Peyer's patch (tissue), 4 donors: ENCODE measurements around the gene MBLAC1. TPM values are rescaled to one million over a fixed set of nuclear protein-coding genes. Genes with fewer than 3 reads are reported as not detected.

ENCODE experiments used
- DNase-seq, 3 donors: peaks; one replicate each; pipeline ENCODE4 v3.0.0-alpha.2; 2017 to 2019
- H3K27ac ChIP-seq, 4 donors: fragments of 200-600 bp; sonication (generic); one replicate each; pipeline ENCODE4 v1.5.1; 2016 to 2019
- H3K27me3 ChIP-seq, 2 donors: fragments of 200-600 bp; sonication (generic); one replicate each; pipeline ENCODE4 v1.5.1; 2019
- H3K36me3 ChIP-seq, 3 donors: fragments of 200-600 bp; sonication (generic); one replicate each; pipeline ENCODE4 v1.5.1; 2016 to 2019
- H3K4me1 ChIP-seq, 4 donors: fragments of 200-600 bp; sonication (generic); one replicate each; pipeline ENCODE4 v1.5.1; 2016 to 2019
- H3K4me3 ChIP-seq, 4 donors: fragments of 200-600 bp; sonication (generic); 1 replicate in 3 of 4; 2 replicates in 1 of 4; pipeline ENCODE4 v1.5.1; 2016 to 2019; ENCODE audit warnings: mild to moderate bottlenecking in 1 of 4
- H3K9me3 ChIP-seq, 4 donors: fragments of 200-600 bp; sonication (generic); one replicate each; pipeline ENCODE4 v1.5.1; 2016 to 2019; ENCODE audit warnings: mild to moderate bottlenecking in 1 of 4
- POLR2A ChIP-seq, 2 donors: fragments of 450-650 bp; IDR thresholded peaks; one replicate each; pipeline ENCODE4 v1.5.1; 2017; ENCODE audit warnings: antibody characterized with exemption in 2 of 2, mild to moderate bottlenecking in 2 of 2, moderate library complexity in 2 of 2
- total RNA-seq, 4 donors: library from RNA; depleted of rRNA; stranded (reverse); fragments of >200 nt; gene quantifications; one replicate each; pipeline ENCODE4 v1.1.0, GENCODE V29; 2016
- TF ChIP-seq, protein P1 (sequence below), 6 experiments: fragments of 450-650 bp in 4 of 6; fragments of 200-600 bp in 2 of 6; sonication (generic) in 1 of 6; IDR thresholded peaks; one replicate each; pipeline ENCODE4 v1.5.1; 2017 to 2019; ENCODE audit warnings: antibody characterized with exemption in 6 of 6, mild to moderate bottlenecking in 3 of 6, moderate library complexity in 1 of 6

MBLAC1 gene
- total RNA-seq, 4 donors from 2014 or later, result 3.2 to 10.5 (median 3.9) TPM

DNA sequence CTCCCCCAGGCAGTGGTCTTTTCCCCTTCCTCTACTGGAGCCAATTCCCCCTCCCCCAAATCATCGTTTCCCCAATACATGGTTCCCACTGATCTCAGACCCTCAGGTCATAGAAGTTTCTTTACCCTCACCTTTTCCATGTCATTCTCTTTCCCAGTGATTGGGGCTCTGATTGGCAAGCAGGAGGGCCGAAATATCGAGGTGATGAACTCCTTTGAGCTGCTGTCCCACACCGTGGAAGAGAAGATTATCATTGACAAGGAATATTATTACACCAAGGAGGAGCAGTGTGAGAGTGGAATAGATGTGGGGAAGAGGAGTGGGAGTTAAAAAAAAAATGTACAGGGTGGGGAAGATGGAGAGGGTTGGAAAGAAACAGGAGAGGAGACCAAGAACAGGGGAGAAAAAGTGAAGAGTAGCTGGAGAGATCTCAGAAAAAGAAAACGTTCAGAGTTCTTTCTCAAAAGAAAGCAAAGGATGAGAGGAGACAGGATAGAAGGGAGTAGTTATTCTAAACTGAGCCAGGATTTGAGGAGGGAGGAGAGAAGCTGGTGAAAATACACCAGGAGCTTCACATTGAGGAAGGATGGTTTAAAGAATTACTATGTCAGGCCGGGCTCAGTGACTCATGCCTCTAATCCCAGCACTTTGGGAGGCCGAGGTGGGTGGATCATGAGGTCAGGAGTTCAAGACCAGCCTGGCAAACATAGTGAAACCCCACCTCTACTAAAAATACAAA, 37.1 kb upstream of the MBLAC1 start:
- Histone ChIP-seq H3K27ac (peak overlapping the region; percentile 79 to 94 (median 87)), H3K4me1 (peaks cover 0 to 19% (median 0%) of the 10 kb centered on the region in 4 donors), H3K9me3 (no peaks in the 10 kb centered on the region), H3K27me3 (no peaks in the 10 kb centered on the region), H3K4me3 (peak overlapping the region; percentile 72 to 86 (median 82)), H3K36me3 (peaks cover 0 to 44% (median 0%) of the 10 kb centered on the region in 3 donors)
- DNase-seq, result no peak
- TF ChIP-seq POLR2A (IDR thresholded peaks at IDR 0.05), result no peak
- TF ChIP-seq, protein P1, sequence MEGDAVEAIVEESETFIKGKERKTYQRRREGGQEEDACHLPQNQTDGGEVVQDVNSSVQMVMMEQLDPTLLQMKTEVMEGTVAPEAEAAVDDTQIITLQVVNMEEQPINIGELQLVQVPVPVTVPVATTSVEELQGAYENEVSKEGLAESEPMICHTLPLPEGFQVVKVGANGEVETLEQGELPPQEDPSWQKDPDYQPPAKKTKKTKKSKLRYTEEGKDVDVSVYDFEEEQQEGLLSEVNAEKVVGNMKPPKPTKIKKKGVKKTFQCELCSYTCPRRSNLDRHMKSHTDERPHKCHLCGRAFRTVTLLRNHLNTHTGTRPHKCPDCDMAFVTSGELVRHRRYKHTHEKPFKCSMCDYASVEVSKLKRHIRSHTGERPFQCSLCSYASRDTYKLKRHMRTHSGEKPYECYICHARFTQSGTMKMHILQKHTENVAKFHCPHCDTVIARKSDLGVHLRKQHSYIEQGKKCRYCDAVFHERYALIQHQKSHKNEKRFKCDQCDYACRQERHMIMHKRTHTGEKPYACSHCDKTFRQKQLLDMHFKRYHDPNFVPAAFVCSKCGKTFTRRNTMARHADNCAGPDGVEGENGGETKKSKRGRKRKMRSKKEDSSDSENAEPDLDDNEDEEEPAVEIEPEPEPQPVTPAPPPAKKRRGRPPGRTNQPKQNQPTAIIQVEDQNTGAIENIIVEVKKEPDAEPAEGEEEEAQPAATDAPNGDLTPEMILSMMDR (IDR thresholded peaks at IDR 0.05), result no peak

GRCh38 chr7:100090527-100091410, 36.0 kb upstream of the MBLAC1 start:
- H3K4me1 ChIP-seq, result peaks cover 0 to 19% (median 0%) of the 10 kb centered on the region in 4 donors
- no peak for DNase-seq
- H3K9me3 ChIP-seq, result no peaks in the 10 kb centered on the region
- H3K4me3 ChIP-seq, result no peak overlapping the region
- no peaks in the 10 kb centered on the region for H3K27me3 ChIP-seq
- H3K27ac ChIP-seq, result no peak overlapping the region
- TF ChIP-seq POLR2A (IDR thresholded peaks at IDR 0.05), result no peak
- TF ChIP-seq, protein P1 (IDR thresholded peaks at IDR 0.05), result no peak
- H3K36me3 ChIP-seq, result peaks cover 0 to 55% (median 0%) of the 10 kb centered on the region in 3 donors

- Histone ChIP-seq H3K27me3 (no peaks in the 10 kb centered on the region), H3K4me3 (no peak overlapping the region)
Observed at GRCh38 chr7:100091411-100092181, 35.2 kb upstream of the MBLAC1 start.

DNA sequence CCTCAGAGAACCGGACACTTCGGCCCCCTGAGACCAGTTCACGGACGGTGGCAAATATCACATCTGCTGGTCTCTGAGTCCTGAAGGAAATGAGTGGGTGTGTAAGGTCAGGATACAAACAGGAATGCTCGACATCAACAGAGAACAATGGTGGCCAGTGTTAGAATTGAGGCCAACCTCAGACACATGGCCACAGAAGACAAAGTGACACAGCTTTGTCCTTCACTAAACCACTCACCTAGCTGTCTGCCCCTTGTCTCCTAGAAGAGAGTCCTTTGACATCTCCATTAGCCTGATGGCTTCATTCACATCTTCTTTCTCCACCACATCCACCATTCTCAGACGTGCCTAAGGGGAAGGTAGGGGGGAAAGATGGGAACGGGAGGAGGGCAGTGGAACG, 33.7 kb upstream of the MBLAC1 start:
- DNase-seq, result no peak
- Histone ChIP-seq H3K27ac (no peak overlapping the region), H3K9me3 (no peaks in the 10 kb centered on the region), H3K27me3 (no peaks in the 10 kb centered on the region), H3K4me1 (peaks cover 0 to 18% (median 0%) of the 10 kb centered on the region in 4 donors), H3K4me3 (no peak overlapping the region), H3K36me3 (peaks cover 0 to 78% (median 0%) of the 10 kb centered on the region in 3 donors)
- TF ChIP-seq, protein P1 (IDR thresholded peaks at IDR 0.05), result no peak
- TF ChIP-seq POLR2A (IDR thresholded peaks at IDR 0.05), result no peak

More at GRCh38 chr7:100091411-100092181, 35.2 kb upstream of the MBLAC1 start:
- H3K9me3 ChIP-seq, result no peaks in the 10 kb centered on the region
- TF ChIP-seq, protein P1 (IDR thresholded peaks at IDR 0.05), result no peak
- TF ChIP-seq POLR2A (IDR thresholded peaks at IDR 0.05), result no peak
- H3K4me1 ChIP-seq, result peaks cover 0 to 19% (median 0%) of the 10 kb centered on the region in 4 donors
- H3K36me3 ChIP-seq, result peaks cover 0 to 63% (median 0%) of the 10 kb centered on the region in 3 donors
- no peak overlapping the region for H3K27ac ChIP-seq
- no peak for DNase-seq

DNA sequence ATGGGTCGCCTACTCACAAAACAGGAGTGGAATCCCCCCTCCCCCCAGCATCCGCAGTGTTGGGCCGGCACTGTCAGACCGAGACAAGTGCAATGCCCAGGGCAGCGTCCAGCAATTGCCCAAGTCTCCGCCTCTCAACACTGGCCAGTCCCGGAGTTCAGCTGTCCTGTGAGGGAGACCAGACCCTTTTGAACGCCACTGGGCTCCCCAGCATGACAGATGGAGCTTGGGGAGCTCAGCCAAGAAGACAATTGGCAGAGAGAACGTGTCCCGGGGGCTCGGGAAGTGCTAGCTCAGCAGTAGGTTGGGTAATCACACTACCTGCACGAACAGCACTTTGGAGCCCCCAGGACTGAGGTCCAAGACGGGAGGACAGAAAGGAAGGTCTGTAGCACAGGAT, 33.3 kb upstream of the MBLAC1 start:
- Histone ChIP-seq H3K4me1 (peaks cover 0 to 14% (median 0%) of the 10 kb centered on the region in 4 donors), H3K27me3 (no peaks in the 10 kb centered on the region), H3K27ac (no peak overlapping the region), H3K36me3 (peaks cover 0 to 82% (median 4%) of the 10 kb centered on the region in 3 donors), H3K9me3 (no peaks in the 10 kb centered on the region), H3K4me3 (no peak overlapping the region)
- TF ChIP-seq POLR2A (IDR thresholded peaks at IDR 0.05), result no peak
- TF ChIP-seq, protein P1 (IDR thresholded peaks at IDR 0.05), result no peak
- DNase-seq, result no peak
